Smooth muscle cell (in vitro differentiated cells): ENCODE data around the gene RNF10. TPM values are rescaled to one million over a fixed set of nuclear protein-coding genes. Genes with fewer than 3 reads are reported as not detected.
"Not testable (repeated sequence)": the region's sequence is repeated elsewhere in the genome, so short reads cannot be mapped to it uniquely, and the experiment has no call there.

ENCODE experiments used
- DNase-seq: peaks from one replicate; lab custom pipeline; 2025; ENCODE audit not compliant: unreplicated experiment; lab: John Stamatoyannopoulos, UW
- H2AFZ ChIP-seq: fragments of 200-600 bp; sonication (generic); 2 replicates; pipeline ENCODE4 v1.6.0; 2016; ENCODE audit warnings: antibody characterized with exemption, low read depth, mild to moderate bottlenecking
- H3F3A ChIP-seq: fragments of 200-600 bp; sonication (generic); 2 replicates; pipeline ENCODE4 v1.6.0; 2017; ENCODE audit warnings: antibody characterized with exemption, low read depth
- H3K27ac ChIP-seq: fragments of 200-600 bp; sonication (generic); 2 replicates; pipeline ENCODE4 v1.5.1; 2016; ENCODE audit warnings: low read depth, mild to moderate bottlenecking
- H3K27me3 ChIP-seq: fragments of 200-600 bp; sonication (generic); 2 replicates; pipeline ENCODE4 v1.6.1; 2016; ENCODE audit warnings: low read depth, mild to moderate bottlenecking
- H3K36me3 ChIP-seq: fragments of 200-600 bp; sonication (generic); 2 replicates; pipeline ENCODE4 v1.5.1; 2016; ENCODE audit warnings: low read depth
- H3K4me1 ChIP-seq: fragments of 200-600 bp; sonication (generic); 2 replicates; pipeline ENCODE4 v1.5.1; 2016; ENCODE audit warnings: low read depth
- H3K4me2 ChIP-seq: fragments of 200-600 bp; sonication (generic); 2 replicates; pipeline ENCODE4 v1.6.0; 2016; ENCODE audit warnings: mild to moderate bottlenecking
- H3K4me3 ChIP-seq: fragments of 200-600 bp; sonication (generic); 2 replicates; pipeline ENCODE4 v1.5.1; 2016; ENCODE audit warnings: mild to moderate bottlenecking
- H3K79me2 ChIP-seq: fragments of 200-600 bp; sonication (generic); 2 replicates; pipeline ENCODE4 v1.6.0; 2016; ENCODE audit warnings: low read depth, mild to moderate bottlenecking
- H3K9ac ChIP-seq: fragments of 200-600 bp; sonication (generic); 2 replicates; pipeline ENCODE4 v1.6.0; 2016; ENCODE audit warnings: low read depth
- H3K9me3 ChIP-seq: fragments of 200-600 bp; sonication (generic); replicated peaks from 2 replicates; pipeline ENCODE4 v1.5.1; 2016; ENCODE audit warnings: low read depth
- H4K20me1 ChIP-seq: fragments of 200-600 bp; sonication (generic); 2 replicates; pipeline ENCODE4 v1.6.0; 2016; ENCODE audit warnings: low read depth
- WGBS: methylation state at CpG from one replicate; pipeline ENCODE4 v1.1.7; 2016; ENCODE audit warnings: low lambda C conversion rate; 5-methylcytosine and 5-hydroxymethylcytosine counted together
- polyA plus RNA-seq: library from polyadenylated mRNA; unstranded; fragments of >200 nt; fragmentation: Nextera tagmentation; extraction: Ambion mirVana; gene quantifications from 2 replicates; pipeline ENCODE4 v1.2.1, GENCODE V29; 2016
- total RNA-seq: library from RNA; depleted of rRNA; stranded (reverse); fragments of >200 nt; gene quantifications from 2 replicates; pipeline ENCODE4 v1.2.3, GENCODE V29; 2014
- TF ChIP-seq, protein P1 (sequence below): fragments of 200-600 bp; sonication (generic); IDR thresholded peaks from 2 replicates; pipeline ENCODE4 v1.5.1; 2017; ENCODE audit warnings: borderline replicate concordance, mild to moderate bottlenecking, antibody characterized with exemption; ENCODE audit not compliant: insufficient read depth, poor library complexity, severe bottlenecking

The RNF10 gene
- total and polyA plus RNA-seq, 2 experiments from 2014 or later: 63.2 to 115 TPM

DNA sequence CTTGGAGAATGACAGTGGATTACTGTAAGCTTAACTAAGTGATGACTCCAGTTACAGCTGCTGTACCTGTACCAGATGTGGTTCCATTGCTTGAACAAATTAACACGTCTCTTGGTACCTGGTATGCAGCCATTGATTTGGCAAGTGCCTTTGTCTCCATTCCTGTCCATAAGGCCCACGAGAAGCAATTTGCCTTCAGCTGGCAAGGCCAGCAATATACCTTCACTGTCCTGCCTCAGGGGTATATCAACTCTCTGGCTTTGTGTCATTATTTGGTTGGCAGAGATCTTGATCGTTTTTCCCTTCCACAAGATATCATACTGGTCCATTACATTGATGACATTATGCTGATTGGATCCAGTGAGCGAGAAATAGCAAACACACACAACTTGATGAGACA is 76.4 kb downstream of the RNF10 start:
- no peak for DNase-seq
- TF ChIP-seq, protein P1, sequence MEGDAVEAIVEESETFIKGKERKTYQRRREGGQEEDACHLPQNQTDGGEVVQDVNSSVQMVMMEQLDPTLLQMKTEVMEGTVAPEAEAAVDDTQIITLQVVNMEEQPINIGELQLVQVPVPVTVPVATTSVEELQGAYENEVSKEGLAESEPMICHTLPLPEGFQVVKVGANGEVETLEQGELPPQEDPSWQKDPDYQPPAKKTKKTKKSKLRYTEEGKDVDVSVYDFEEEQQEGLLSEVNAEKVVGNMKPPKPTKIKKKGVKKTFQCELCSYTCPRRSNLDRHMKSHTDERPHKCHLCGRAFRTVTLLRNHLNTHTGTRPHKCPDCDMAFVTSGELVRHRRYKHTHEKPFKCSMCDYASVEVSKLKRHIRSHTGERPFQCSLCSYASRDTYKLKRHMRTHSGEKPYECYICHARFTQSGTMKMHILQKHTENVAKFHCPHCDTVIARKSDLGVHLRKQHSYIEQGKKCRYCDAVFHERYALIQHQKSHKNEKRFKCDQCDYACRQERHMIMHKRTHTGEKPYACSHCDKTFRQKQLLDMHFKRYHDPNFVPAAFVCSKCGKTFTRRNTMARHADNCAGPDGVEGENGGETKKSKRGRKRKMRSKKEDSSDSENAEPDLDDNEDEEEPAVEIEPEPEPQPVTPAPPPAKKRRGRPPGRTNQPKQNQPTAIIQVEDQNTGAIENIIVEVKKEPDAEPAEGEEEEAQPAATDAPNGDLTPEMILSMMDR: no peak
- H3K9ac ChIP-seq: no peak overlapping the region

DNA sequence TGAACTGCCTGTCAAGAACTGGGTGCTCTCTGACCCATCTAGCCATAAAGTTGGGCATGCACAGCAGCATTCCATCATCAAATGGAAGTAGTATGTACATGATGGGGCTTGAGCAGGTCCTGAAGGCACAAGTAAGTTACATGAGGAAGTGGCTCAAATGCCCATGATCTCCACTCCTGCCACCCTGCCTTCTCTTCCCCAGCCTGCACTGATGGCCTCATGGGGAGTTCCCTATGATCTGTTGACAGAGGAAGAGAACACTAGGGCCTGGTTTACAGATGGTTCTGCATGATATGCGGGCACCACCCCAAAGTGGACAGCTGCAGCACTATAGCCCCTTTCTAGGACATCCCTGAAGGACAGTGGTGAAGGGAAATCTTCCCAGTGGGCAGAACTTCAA is 77.4 kb downstream of the RNF10 start:
- H3K4me3 ChIP-seq, H3K27ac ChIP-seq, H4K20me1 ChIP-seq, H3K4me2 ChIP-seq, H3K9ac ChIP-seq, DNase-seq, H3K36me3 ChIP-seq, H3K4me1 ChIP-seq, H3K9me3 ChIP-seq, H2AFZ ChIP-seq, H3K79me2 ChIP-seq, H3F3A ChIP-seq: not testable (repeated sequence)
- peaks cover 23% of the 10 kb centered on the region for H3K27me3 ChIP-seq
- WGBS: 68% methylated on average over 1 of the region's 1 CpG

More for the DNA sequence above, 76.4 kb downstream of the RNF10 start:
- H2AFZ ChIP-seq: no peak overlapping the region
- no peaks in the 10 kb centered on the region for H3F3A ChIP-seq
- no peaks in the 10 kb centered on the region for H3K36me3 ChIP-seq
- H3K79me2 ChIP-seq: no peaks in the 10 kb centered on the region
- H3K4me1 ChIP-seq: no peaks in the 10 kb centered on the region
- no peaks in the 10 kb centered on the region for H4K20me1 ChIP-seq
- peaks cover 20% of the 10 kb centered on the region for H3K27me3 ChIP-seq
- no peak overlapping the region for H3K27ac ChIP-seq
- no peak overlapping the region for H3K4me3 ChIP-seq
- H3K9me3 ChIP-seq: no peaks in the 10 kb centered on the region
- no peak overlapping the region for H3K4me2 ChIP-seq
- 74% methylated on average over 4 of the region's 4 CpGs for WGBS

DNA sequence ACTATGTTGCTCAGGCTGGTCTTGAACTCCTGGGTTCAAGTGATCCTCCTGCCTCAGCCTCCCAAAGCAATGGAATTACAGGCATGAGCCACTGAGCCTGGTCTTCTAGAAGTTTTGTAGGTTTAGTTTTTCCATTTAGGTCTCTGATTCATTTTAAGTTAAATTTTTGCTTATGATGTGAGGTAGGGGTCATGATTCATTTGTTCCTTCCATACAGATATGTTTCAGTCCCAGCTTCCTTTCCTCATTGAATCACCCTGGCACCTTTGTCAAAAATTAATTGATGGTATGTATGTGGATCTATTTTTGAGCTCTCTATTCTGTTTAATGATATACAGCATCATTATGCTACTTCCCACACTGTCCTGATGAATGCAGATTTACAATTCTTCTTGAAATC is 80.7 kb downstream of the RNF10 start:
- Histone ChIP-seq H4K20me1 (no peaks in the 10 kb centered on the region), H2AFZ (no peak overlapping the region), H3K9ac (no peak overlapping the region), H3K4me2 (no peak overlapping the region), H3K9me3 (no peaks in the 10 kb centered on the region), H3K36me3 (no peaks in the 10 kb centered on the region), H3K27ac (no peak overlapping the region), H3K27me3 (peaks cover 36% of the 10 kb centered on the region), H3K79me2 (no peaks in the 10 kb centered on the region), H3K4me3 (no peak overlapping the region), H3K4me1 (no peaks in the 10 kb centered on the region), H3F3A (no peaks in the 10 kb centered on the region)
- no peak for DNase-seq
- TF ChIP-seq, protein P1: no peak

DNA sequence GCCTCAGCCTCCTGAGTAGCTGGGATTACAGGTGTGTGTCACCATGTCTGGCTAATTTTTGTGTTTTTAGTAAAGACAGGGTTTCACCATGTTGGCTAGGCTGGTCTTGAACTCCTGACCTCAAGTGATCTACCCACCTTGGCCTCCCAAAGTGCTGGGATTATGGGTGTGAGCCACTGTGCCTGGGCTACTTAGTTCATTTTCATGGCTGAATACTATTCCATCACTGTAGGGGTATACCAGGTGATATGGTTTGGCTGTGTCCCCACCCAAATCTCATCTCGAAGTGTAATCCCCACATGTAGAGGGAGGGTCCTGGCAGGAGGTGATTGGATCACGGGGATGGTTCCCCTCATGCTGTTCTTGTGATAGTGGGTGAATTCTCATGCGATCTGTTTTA is 83.0 kb downstream of the RNF10 start:
- WGBS: 88% methylated on average over 3 of the region's 3 CpGs
- not testable (repeated sequence) for DNase-seq, H3K4me1 ChIP-seq

DNA sequence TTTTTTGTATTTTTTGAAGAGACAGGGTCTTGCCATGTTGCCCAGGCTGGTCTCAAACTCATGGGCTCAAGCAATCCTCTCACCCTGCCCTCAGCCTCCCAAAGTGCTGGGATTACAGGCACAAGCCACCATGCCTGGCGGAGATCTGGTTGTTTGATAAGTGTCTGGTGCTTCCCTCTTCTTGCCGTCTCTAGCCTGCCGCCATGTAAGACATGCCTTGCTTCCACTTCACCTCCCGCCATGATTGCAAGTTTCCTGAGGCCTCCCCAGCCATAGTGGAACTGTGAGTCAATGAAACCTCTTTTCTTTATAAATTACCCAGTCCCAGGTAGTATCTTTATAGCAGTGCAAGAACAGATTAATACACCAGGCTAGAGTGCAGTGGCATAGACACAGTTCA is 83.6 kb downstream of the RNF10 start:
- not testable (repeated sequence) for H3K79me2 ChIP-seq, H3K4me1 ChIP-seq, H3K4me2 ChIP-seq, H3K9ac ChIP-seq, H3K4me3 ChIP-seq, H3K9me3 ChIP-seq, DNase-seq, H3F3A ChIP-seq, H3K27ac ChIP-seq, H2AFZ ChIP-seq, H4K20me1 ChIP-seq, H3K36me3 ChIP-seq
- 92% methylated on average over 4 of the region's 4 CpGs for WGBS
- peaks cover 36% of the 10 kb centered on the region for H3K27me3 ChIP-seq

More for the DNA sequence above, 83.0 kb downstream of the RNF10 start:
- not testable (repeated sequence) for H2AFZ ChIP-seq, H3K4me3 ChIP-seq, H3K79me2 ChIP-seq, H3K27ac ChIP-seq, H3K9ac ChIP-seq, H4K20me1 ChIP-seq, H3F3A ChIP-seq, H3K36me3 ChIP-seq, H3K9me3 ChIP-seq, H3K4me2 ChIP-seq
- H3K27me3 ChIP-seq: peaks cover 36% of the 10 kb centered on the region
